K562 (cell line): ENCODE results near the gene NRN1L. TPM values are rescaled to one million over a fixed set of nuclear protein-coding genes. Genes with fewer than 3 reads are reported as not detected.

Source experiments
- ATAC-seq: fragments of 200-7000 bp; cut with Tn5 transposase; 3 replicates; pipeline ENCODE4 v1.9.1; 2020; ENCODE audit warnings: moderate library complexity
- BruUV-seq: library from RNA; stranded (reverse); fragments of 400-500 nt; replicated peaks from 2 replicates; lab custom pipeline; 2021; lab: Mats Ljungman, UMichigan
- CTCF ChIA-PET: fragments of 300-600 bp; formaldehyde crosslinking; extraction: SDS; loops from one replicate; lab custom pipeline; 2021; ENCODE audit warnings: low intra/inter-chr PET ratio; lab: Yijun Ruan, JAX
- POLR2A ChIA-PET: fragments of 300-600, 350-650 bp; sonication (Branson Sonifier 250); formaldehyde crosslinking; extraction: SDS; loops from one replicate; lab custom pipeline; 2021; ENCODE audit warnings: antibody characterized with exemption, inconsistent platforms; lab: Yijun Ruan, JAX
- DNase-seq, 4 experiments: peaks; one replicate each; pipeline versions ENCODE4 v3.0.0 to v3.0.0-alpha.2; 2011 to 2018; ENCODE audit warnings: low spot score in 3 of 4, mixed read lengths in 3 of 4; ENCODE audit errors: extremely low read depth in 1 of 4
- FAIRE-seq: peaks from 2 replicates; lab custom pipeline; 2011; peaks lifted over from hg19 to GRCh38; lab: Jason Lieb, UNC
- H2AFZ ChIP-seq: 2 replicates; pipeline ENCODE4 v1.6.0; 2011; ENCODE audit warnings: low read depth, low read length, control low read depth, inconsistent platforms
- H3K27ac ChIP-seq: fragments of 200-600 bp; 3 replicates; pipeline ENCODE4 v1.8.0; 2011; ENCODE audit warnings: low read depth, mild to moderate bottlenecking, control low read depth, inconsistent platforms, low read length, moderate library complexity, mixed read lengths; ENCODE audit errors: extremely low read depth
- H3K27me3 ChIP-seq, 2 experiments: fragments of 300-600 bp in 1 of 2; 2 replicates in 1 of 2; 3 replicates in 1 of 2; pipeline versions ENCODE4 v1.6.0 to v1.8.0; 2011; ENCODE audit warnings: inconsistent platforms in 2 of 2, low read length in 2 of 2, mild to moderate bottlenecking in 1 of 2, mixed read lengths in 1 of 2, moderate library complexity in 1 of 2; ENCODE audit not compliant: control insufficient read depth in 2 of 2, insufficient read depth in 2 of 2
- H3K36me3 ChIP-seq: fragments of 300-600 bp; 3 replicates; pipeline ENCODE4 v1.8.0; 2011; ENCODE audit warnings: mild to moderate bottlenecking, low read length, inconsistent platforms; ENCODE audit not compliant: control insufficient read depth, insufficient read depth
- H3K4me1 ChIP-seq, 2 experiments: fragments of 200-600 bp in 1 of 2; replicated peaks in 1 of 2; 2 replicates in 1 of 2; 3 replicates in 1 of 2; pipeline versions ENCODE4 v1.5.1 to v1.8.0; 2011; ENCODE audit warnings: inconsistent platforms in 2 of 2, low read length in 2 of 2, mild to moderate bottlenecking in 1 of 2, mixed read lengths in 1 of 2, moderate library complexity in 1 of 2; ENCODE audit not compliant: control insufficient read depth in 2 of 2, insufficient read depth in 2 of 2
- H3K4me2 ChIP-seq: 2 replicates; pipeline ENCODE4 v1.6.1; 2011; ENCODE audit warnings: low read length, control low read depth, inconsistent platforms, mixed read lengths; ENCODE audit not compliant: insufficient read depth
- H3K4me3 ChIP-seq: fragments of 200-600 bp; sonication (generic), shearing (Covaris generic); 2 replicates; pipeline ENCODE4 v1.5.1; 2016; ENCODE audit warnings: control low read depth, inconsistent platforms
- H3K79me2 ChIP-seq: fragments of 200-600 bp; 3 replicates; pipeline ENCODE4 v1.8.0; 2011; ENCODE audit warnings: low read length, inconsistent platforms; ENCODE audit not compliant: control insufficient read depth, insufficient read depth
- H3K9ac ChIP-seq, 2 experiments: 2 replicates each; pipeline versions ENCODE4 v1.6.0 to v1.6.1; 2011; ENCODE audit warnings: low read depth in 2 of 2, low read length in 2 of 2, control low read depth in 1 of 2, inconsistent platforms in 1 of 2, mild to moderate bottlenecking in 1 of 2, mixed read lengths in 1 of 2; ENCODE audit not compliant: insufficient read depth in 1 of 2
- H3K9me1 ChIP-seq: one replicate; pipeline ENCODE4 v1.6.0; 2011; ENCODE audit warnings: inconsistent platforms, mild to moderate bottlenecking, low read length, moderate library complexity; ENCODE audit not compliant: control insufficient read depth, insufficient read depth
- H3K9me3 ChIP-seq: replicated peaks from 2 replicates; pipeline ENCODE4 v1.5.1; 2011; ENCODE audit warnings: low read depth, low read length, inconsistent platforms; ENCODE audit not compliant: control insufficient read depth, insufficient read depth
- H4K20me1 ChIP-seq: replicated peaks from 2 replicates; pipeline ENCODE4 v1.6.1; 2011; ENCODE audit warnings: low read length, inconsistent platforms, mixed read lengths; ENCODE audit not compliant: control insufficient read depth, insufficient read depth
- ATF4 ChIP-seq: fragments of 450-650 bp; formaldehyde crosslinking; IDR thresholded peaks from 2 replicates; pipeline ENCODE4 v1.4.0; 2022; ENCODE audit warnings: mild to moderate bottlenecking, moderate library complexity
- HMG20A ChIP-seq: fragments of 450-650 bp; formaldehyde crosslinking; conservative IDR thresholded peaks from 2 replicates; pipeline ENCODE4 v1.4.0; 2020; ENCODE audit warnings: mild to moderate bottlenecking, mixed read lengths
- VEZF1 ChIP-seq: fragments of 200-800 bp; sonication (Bioruptor generic); IDR thresholded peaks from 2 replicates; pipeline ENCODE4 v1.6.1; 2017; ENCODE audit warnings: missing genetic modification characterization, missing compliant biosample characterization
- ZBTB1 ChIP-seq: sonication (generic); formaldehyde crosslinking; IDR thresholded peaks from 2 replicates; pipeline ENCODE4 v1.8.1; 2023; ENCODE audit warnings: missing genetic modification reagents, low read depth, mild to moderate bottlenecking, borderline replicate concordance
- ZNF282 ChIP-seq: sonication (generic); formaldehyde crosslinking; IDR thresholded peaks from 2 replicates; pipeline ENCODE4 v1.8.1; 2023; ENCODE audit warnings: missing genetic modification reagents
- ZNF639 ChIP-seq, 2 experiments: fragments of 200-800 bp in 1 of 2; sonication (Bioruptor generic) in 1 of 2; sonication (generic) in 1 of 2; formaldehyde crosslinking in 1 of 2; IDR thresholded peaks in 1 of 2; conservative IDR thresholded peaks in 1 of 2; 2 replicates each; pipeline versions ENCODE4 v1.5.0 to v1.6.1; 2016 to 2020; ENCODE audit warnings: missing compliant biosample characterization in 1 of 2, missing genetic modification characterization in 1 of 2, missing genetic modification reagents in 1 of 2
- WGBS: fragments of 100-300 bp; shearing (Covaris generic); methylation state at CpG from one replicate; pipeline ENCODE4 v1.1.6; 2016; ENCODE audit warnings: low coverage, mixed read lengths; ENCODE audit not compliant: insufficient coverage; ENCODE audit errors: missing lambda C conversion rate; 5-methylcytosine and 5-hydroxymethylcytosine counted together
- in situ Hi-C: fragments of 300-500 bp; cut with MboI; formaldehyde crosslinking; loops from 4 replicates; pipeline ENCODE4 v1.15.0; 2018; ENCODE audit warnings: inconsistent platforms, mixed read lengths
- intact Hi-C: fragments of 100-400 bp; cut with micrococcal nuclease; formaldehyde crosslinking; loops from 2 replicates; pipeline ENCODE4 v1.14.2; 2022
- polyA plus RNA-seq, 8 experiments: library from polyadenylated mRNA; depleted of rRNA in 4 of 8; stranded (reverse) in 5 of 8; unstranded in 3 of 8; fragments of >200 nt; fragmentation: Nextera tagmentation in 2 of 8; fragmentation: Illumina TruSeq in 1 of 8; extraction: Ambion mirVana in 2 of 8; extraction: Trizol in 1 of 8; gene quantifications; 2 replicates each; pipeline versions ENCODE4 v1.2.1 to v1.2.3, GENCODE V29; 2011 to 2014; ENCODE audit warnings: inconsistent platforms in 1 of 8, missing spikeins in 1 of 8
- total RNA-seq, 7 experiments: library from RNA; depleted of rRNA in 6 of 7; stranded (reverse); fragments of >200 nt in 6 of 7; fragmentation: Illumina TruSeq in 2 of 7; extraction: Trizol in 2 of 7; gene quantifications; 2 replicates each; pipeline versions ENCODE4 v1.2.1 to v1.2.3, GENCODE V29; 2011 to 2021; ENCODE audit warnings: low replicate concordance in 1 of 7

Gene NRN1L
- total and polyA plus RNA-seq, 9 of the 15 experiments (the other 6 are each of a cell fraction or from before 2014, with no cell fraction given): 0.22 to 0.86 (median 0.61) TPM; not detected in 5

- no peak for TF ChIP-seq ATF4 (CRISPR knock-in tag)
Observed at GRCh38 chr16:67915831-67916723, 31.4 kb downstream of the NRN1L start (continued).

GRCh38 chr16:67917140-67917851, 32.6 kb downstream of the NRN1L start:
- H3K9ac ChIP-seq: peak overlapping the region; percentile 18 to 23; a peak in 1 of 4 replicates
- FAIRE-seq: no peak
- no peak overlapping the region for H3K4me3 ChIP-seq
- H3K36me3 ChIP-seq: no peaks in the 10 kb centered on the region
- ATAC-seq: no peak; the same call in 2 of the 3 replicates
- CTCF ChIA-PET: interaction anchor here (0.7 kb wide), 1 partner anchor 34 kb away, joined by 4 read pairs; no protein-coding TSS in a partner anchor
- POLR2A ChIA-PET: interaction anchor here (0.8 to 1.3 kb wide), 3 partner anchors 13 to 27 kb away, joined by 3 to 8 read pairs (median 4); no protein-coding TSS in a partner anchor
- H4K20me1 ChIP-seq: peaks cover 18% of the 10 kb centered on the region
- BruUV-seq: no TSS peak
- H2AFZ ChIP-seq: no peak overlapping the region; the same call in 1 of the 2 replicates
- no peaks in the 10 kb centered on the region for H3K27me3 ChIP-seq
- no peaks in the 10 kb centered on the region for H3K9me3 ChIP-seq
- peaks cover 6% of the 10 kb centered on the region for H3K9me1 ChIP-seq
- 0 out of 4 replicates have a peak, but pooled peaks of 1 of the 2 experiments have one; percentile 40 for TF ChIP-seq ZNF639 (CRISPR knock-in tag; conservative IDR thresholded peaks at IDR 0.05 in 1 of 2, IDR thresholded peaks at IDR 0.05 in 1 of 2)
- no peak for TF ChIP-seq HMG20A
- TF ChIP-seq ZBTB1: 0 out of 2 replicates have a peak, but pooled peaks have one; percentile 19
- no peak for TF ChIP-seq ZNF282 (CRISPR knock-in tag)
- 0 out of 2 replicates have a peak, but pooled peaks have one; percentile 17 for TF ChIP-seq VEZF1 (CRISPR knock-in tag)
- 57% methylated on average over 6 of the region's 6 CpGs for WGBS
- peak overlapping the region; percentile 56; the same call in 2 of the 3 replicates for H3K27ac ChIP-seq
- no peaks in the 10 kb centered on the region for H3K79me2 ChIP-seq
- DNase-seq: no peak
- intact Hi-C loops (no loop called here), in situ Hi-C loops (no loop called here)
- peak overlapping the region; percentile 3; the same call in 1 of the 2 replicates for H3K4me2 ChIP-seq
- H3K4me1 ChIP-seq: peaks cover 15 to 25% of the 10 kb centered on the region in 2 experiments
